Measurements from ENCODE around the gene GRM1.

Gene GRM1

GRCh38 chr6:146335336-146335735 lies 306.5 kb downstream of the GRM1 start:
- peaks cover 6% of the 10 kb centered on the region for H3K4me1 ChIP-seq (ENCODE audit: control insufficient read depth, insufficient read depth, low read length)
- H3K36me3 ChIP-seq (ENCODE audit: insufficient read depth, low read length) = no peaks in the 10 kb centered on the region
- H3K27me3 ChIP-seq (ENCODE audit: control insufficient read depth, insufficient read depth, low read length) = no peaks in the 10 kb centered on the region
- no peak overlapping the region for H3K9ac ChIP-seq (ENCODE audit: low read depth, low read length)
- H3K4me2 ChIP-seq (ENCODE audit: low read length) = no peak overlapping the region
- no peak overlapping the region for H3K4me3 ChIP-seq (ENCODE audit: low read length)
- H3K9me3 ChIP-seq (replicated peaks; ENCODE audit: low read length) = no peaks in the 10 kb centered on the region

DNA sequence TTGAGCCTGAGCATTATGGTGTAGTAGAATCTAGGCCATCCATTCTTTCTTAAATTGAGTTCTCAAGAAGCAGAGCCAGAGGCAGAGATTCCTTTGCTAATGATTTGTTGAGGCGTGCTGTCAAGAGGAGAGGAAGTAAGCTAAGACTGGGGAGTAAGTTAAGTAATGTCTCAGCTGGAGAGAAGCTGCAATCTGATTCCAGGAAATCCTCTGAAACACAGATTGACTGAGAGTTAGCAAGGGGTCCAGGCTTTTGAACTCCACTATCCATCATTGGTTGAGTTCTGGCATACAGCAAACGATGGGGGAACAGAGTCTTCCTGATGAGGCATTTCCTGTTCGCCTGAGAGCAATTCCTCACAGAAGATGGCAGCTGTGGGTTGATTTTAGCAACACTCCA lies 307.3 kb downstream of the GRM1 start:
- H3K9ac ChIP-seq (ENCODE audit: low read depth, low read length) = no peak overlapping the region

DNA sequence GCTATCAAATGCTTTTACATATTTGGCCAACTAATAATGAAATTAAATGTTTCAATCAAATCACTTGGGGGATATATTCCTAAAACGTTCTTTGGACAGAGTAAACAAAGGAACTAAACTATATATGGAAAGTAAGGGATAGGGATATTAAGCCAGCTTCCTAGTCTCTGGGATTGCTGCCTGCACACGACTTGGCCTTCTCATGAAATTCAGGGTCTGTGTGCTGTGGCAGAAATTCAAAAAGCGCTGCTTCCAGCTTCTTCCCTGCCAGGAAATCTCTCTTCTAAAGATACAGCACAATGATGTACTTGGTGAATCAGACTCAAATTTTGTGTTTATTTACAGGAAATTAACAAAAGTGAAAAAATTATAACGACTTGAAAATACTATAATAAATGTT lies 308.5 kb downstream of the GRM1 start:
- H3K9ac ChIP-seq (ENCODE audit: low read depth, low read length) = no peak overlapping the region

More for the DNA sequence above, 307.3 kb downstream of the GRM1 start:
- Histone ChIP-seq H3K36me3 (ENCODE audit: insufficient read depth, low read length) (no peaks in the 10 kb centered on the region), H3K9me3 (replicated peaks; ENCODE audit: low read length) (no peaks in the 10 kb centered on the region), H3K27me3 (ENCODE audit: control insufficient read depth, insufficient read depth, low read length) (no peaks in the 10 kb centered on the region), H3K4me2 (ENCODE audit: low read length) (no peak overlapping the region), H3K4me3 (ENCODE audit: low read length) (no peak overlapping the region), H3K4me1 (ENCODE audit: control insufficient read depth, insufficient read depth, low read length) (peaks cover 6% of the 10 kb centered on the region)

GRCh38 chr6:146339716-146340115 lies 310.9 kb downstream of the GRM1 start:
- H3K4me3 ChIP-seq (ENCODE audit: low read length) = no peak overlapping the region

More for the DNA sequence above, 308.5 kb downstream of the GRM1 start:
- Histone ChIP-seq H3K9me3 (replicated peaks; ENCODE audit: low read length) (no peaks in the 10 kb centered on the region), H3K4me3 (ENCODE audit: low read length) (no peak overlapping the region), H3K4me2 (ENCODE audit: low read length) (no peak overlapping the region), H3K36me3 (ENCODE audit: insufficient read depth, low read length) (no peaks in the 10 kb centered on the region), H3K27me3 (ENCODE audit: control insufficient read depth, insufficient read depth, low read length) (no peaks in the 10 kb centered on the region), H3K4me1 (ENCODE audit: control insufficient read depth, insufficient read depth, low read length) (peaks cover 6% of the 10 kb centered on the region)

DNA sequence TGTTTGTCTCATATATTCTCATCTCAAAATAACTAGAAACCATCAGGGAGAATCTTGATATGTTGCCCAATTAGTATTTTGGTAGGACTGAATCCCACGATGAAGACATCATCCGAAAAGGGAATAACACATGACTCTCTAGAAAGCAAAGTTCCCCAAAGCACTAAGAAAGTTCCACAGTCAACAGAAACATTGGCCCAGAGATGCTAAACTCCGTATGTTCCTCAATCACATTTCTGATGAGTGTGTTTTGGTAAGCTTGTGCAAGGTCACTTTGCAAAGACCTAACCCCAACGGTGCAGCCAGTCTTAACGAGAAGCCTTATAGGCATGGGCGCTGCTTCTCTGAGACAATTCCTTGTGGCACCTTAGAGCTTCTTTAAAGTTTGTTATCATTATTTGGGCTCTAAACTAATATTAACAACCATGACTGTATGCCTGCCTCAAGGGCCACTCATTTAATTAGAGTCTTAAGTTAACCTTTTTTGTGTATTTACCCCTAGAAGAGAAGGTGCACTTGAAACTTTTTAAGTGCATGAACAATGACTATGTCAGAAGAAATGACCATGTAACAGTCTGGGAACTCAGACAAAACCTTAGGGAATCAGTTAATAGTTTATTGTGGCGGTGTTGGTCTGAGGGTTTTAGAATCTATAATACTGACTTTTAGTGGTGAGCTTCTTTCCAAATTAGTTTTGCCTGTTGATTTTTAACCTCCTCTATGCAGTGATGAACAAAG lies 312.8 kb downstream of the GRM1 start:
- H3K9ac ChIP-seq (ENCODE audit: low read depth, low read length) = no peak overlapping the region
- peaks cover 6% of the 10 kb centered on the region for H3K4me1 ChIP-seq (ENCODE audit: control insufficient read depth, insufficient read depth, low read length)
- H3K27me3 ChIP-seq (ENCODE audit: control insufficient read depth, insufficient read depth, low read length) = no peaks in the 10 kb centered on the region
- H3K9me3 ChIP-seq (replicated peaks; ENCODE audit: low read length) = no peaks in the 10 kb centered on the region
- H3K4me2 ChIP-seq (ENCODE audit: low read length) = no peak overlapping the region
- no peaks in the 10 kb centered on the region for H3K36me3 ChIP-seq (ENCODE audit: insufficient read depth, low read length)
- no peak overlapping the region for H3K4me3 ChIP-seq (ENCODE audit: low read length)

More at GRCh38 chr6:146339716-146340115, 310.9 kb downstream of the GRM1 start:
- peak overlapping the region; percentile 4 for H3K4me2 ChIP-seq (ENCODE audit: low read length)
- H3K9ac ChIP-seq (ENCODE audit: low read depth, low read length) = no peak overlapping the region
- peaks cover 6% of the 10 kb centered on the region for H3K4me1 ChIP-seq (ENCODE audit: control insufficient read depth, insufficient read depth, low read length)
- H3K36me3 ChIP-seq (ENCODE audit: insufficient read depth, low read length) = no peaks in the 10 kb centered on the region
- no peaks in the 10 kb centered on the region for H3K27me3 ChIP-seq (ENCODE audit: control insufficient read depth, insufficient read depth, low read length)
- no peaks in the 10 kb centered on the region for H3K9me3 ChIP-seq (replicated peaks; ENCODE audit: low read length)

DNA sequence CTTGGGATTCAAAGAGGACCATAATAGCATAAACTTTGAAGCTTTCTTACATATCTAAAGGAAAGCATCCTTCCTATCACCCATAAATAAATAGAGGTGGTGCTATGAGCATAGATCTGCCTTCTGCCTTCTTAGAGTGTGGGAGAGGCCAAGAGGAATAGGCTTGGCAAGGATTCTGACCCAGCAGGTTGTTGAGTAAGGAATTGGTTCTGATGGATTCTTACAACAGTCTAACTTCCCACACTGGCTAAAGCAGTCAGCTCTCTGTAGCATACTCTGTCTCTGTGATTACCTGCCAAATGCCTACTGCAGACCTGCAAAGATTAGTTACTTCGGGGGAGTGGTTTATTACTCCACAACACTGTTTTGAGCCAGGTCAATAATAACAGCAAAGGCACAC lies 316.7 kb downstream of the GRM1 start:
- H3K9me3 ChIP-seq (replicated peaks; ENCODE audit: low read length) = no peaks in the 10 kb centered on the region
- H3K4me3 ChIP-seq (ENCODE audit: low read length) = no peak overlapping the region
- no peaks in the 10 kb centered on the region for H3K36me3 ChIP-seq (ENCODE audit: insufficient read depth, low read length)
- no peaks in the 10 kb centered on the region for H3K4me1 ChIP-seq (ENCODE audit: control insufficient read depth, insufficient read depth, low read length)
- H3K27me3 ChIP-seq (ENCODE audit: control insufficient read depth, insufficient read depth, low read length) = no peaks in the 10 kb centered on the region
- H3K9ac ChIP-seq (ENCODE audit: low read depth, low read length) = no peak overlapping the region
- H3K4me2 ChIP-seq (ENCODE audit: low read length) = no peak overlapping the region

DNA sequence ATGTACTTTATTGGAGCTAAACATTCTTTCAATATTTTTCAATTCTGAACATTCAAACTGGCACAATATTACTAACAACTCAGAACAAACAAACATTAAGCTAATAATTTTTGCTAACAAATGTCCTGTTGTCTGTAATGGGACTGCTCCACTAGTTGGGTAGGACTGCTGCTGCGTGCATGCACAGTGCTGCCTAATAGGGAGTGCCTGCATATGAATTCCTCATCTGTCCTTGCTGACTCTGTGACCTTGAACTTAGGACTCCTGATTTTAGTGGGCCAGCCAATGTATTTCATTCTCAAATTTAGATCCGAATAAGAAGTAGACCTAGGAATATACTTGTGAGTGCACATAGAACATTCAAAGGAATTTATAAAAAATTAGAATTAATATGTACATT lies 318.2 kb downstream of the GRM1 start:
- no peak overlapping the region for H3K4me3 ChIP-seq (ENCODE audit: low read length)
- no peak overlapping the region for H3K9ac ChIP-seq (ENCODE audit: low read depth, low read length)
- H3K4me2 ChIP-seq (ENCODE audit: low read length) = no peak overlapping the region
- no peaks in the 10 kb centered on the region for H3K36me3 ChIP-seq (ENCODE audit: insufficient read depth, low read length)
- H3K9me3 ChIP-seq (replicated peaks; ENCODE audit: low read length) = no peaks in the 10 kb centered on the region
- no peaks in the 10 kb centered on the region for H3K4me1 ChIP-seq (ENCODE audit: control insufficient read depth, insufficient read depth, low read length)
- H3K27me3 ChIP-seq (ENCODE audit: control insufficient read depth, insufficient read depth, low read length) = no peaks in the 10 kb centered on the region

- Histone ChIP-seq H3K4me3 (ENCODE audit: low read length) (no peak overlapping the region), H3K4me2 (ENCODE audit: low read length) (no peak overlapping the region), H3K4me1 (ENCODE audit: control insufficient read depth, insufficient read depth, low read length) (no peaks in the 10 kb centered on the region), H3K36me3 (ENCODE audit: insufficient read depth, low read length) (no peaks in the 10 kb centered on the region), H3K9me3 (replicated peaks; ENCODE audit: low read length) (no peaks in the 10 kb centered on the region), H3K9ac (ENCODE audit: low read depth, low read length) (no peak overlapping the region), H3K27me3 (ENCODE audit: control insufficient read depth, insufficient read depth, low read length) (no peaks in the 10 kb centered on the region)
These were observed 318.8 kb downstream of the GRM1 start for GRCh38 chr6:146347690-146348089.

- H3K36me3 ChIP-seq (ENCODE audit: insufficient read depth, low read length) = no peaks in the 10 kb centered on the region
These were observed 322.2 kb downstream of the GRM1 start for GRCh38 chr6:146351018-146351417.

GRCh38 chr6:146352163-146352562 lies 323.3 kb downstream of the GRM1 start:
- H3K4me2 ChIP-seq (ENCODE audit: low read length) = no peak overlapping the region
- H3K9ac ChIP-seq (ENCODE audit: low read depth, low read length) = no peak overlapping the region
- no peak overlapping the region for H3K4me3 ChIP-seq (ENCODE audit: low read length)
- no peaks in the 10 kb centered on the region for H3K27me3 ChIP-seq (ENCODE audit: control insufficient read depth, insufficient read depth, low read length)
- no peaks in the 10 kb centered on the region for H3K36me3 ChIP-seq (ENCODE audit: insufficient read depth, low read length)
- H3K4me1 ChIP-seq (ENCODE audit: control insufficient read depth, insufficient read depth, low read length) = peaks cover 4% of the 10 kb centered on the region
- H3K9me3 ChIP-seq (replicated peaks; ENCODE audit: low read length) = no peaks in the 10 kb centered on the region

More at GRCh38 chr6:146351018-146351417, 322.2 kb downstream of the GRM1 start:
- Histone ChIP-seq H3K4me3 (ENCODE audit: low read length) (no peak overlapping the region), H3K27me3 (ENCODE audit: control insufficient read depth, insufficient read depth, low read length) (no peaks in the 10 kb centered on the region), H3K4me2 (ENCODE audit: low read length) (no peak overlapping the region), H3K9ac (ENCODE audit: low read depth, low read length) (no peak overlapping the region), H3K4me1 (ENCODE audit: control insufficient read depth, insufficient read depth, low read length) (no peaks in the 10 kb centered on the region), H3K9me3 (replicated peaks; ENCODE audit: low read length) (no peaks in the 10 kb centered on the region)

GRCh38 chr6:146354451-146354850 lies 325.6 kb downstream of the GRM1 start:
- H3K4me3 ChIP-seq (ENCODE audit: low read length) = no peak overlapping the region
- no peaks in the 10 kb centered on the region for H3K36me3 ChIP-seq (ENCODE audit: insufficient read depth, low read length)
- no peak overlapping the region for H3K4me2 ChIP-seq (ENCODE audit: low read length)
- H3K27me3 ChIP-seq (ENCODE audit: control insufficient read depth, insufficient read depth, low read length) = no peaks in the 10 kb centered on the region
- no peaks in the 10 kb centered on the region for H3K9me3 ChIP-seq (replicated peaks; ENCODE audit: low read length)
- no peak overlapping the region for H3K9ac ChIP-seq (ENCODE audit: low read depth, low read length)
- peaks cover 24% of the 10 kb centered on the region for H3K4me1 ChIP-seq (ENCODE audit: control insufficient read depth, insufficient read depth, low read length)

- H3K4me1 ChIP-seq (ENCODE audit: control insufficient read depth, insufficient read depth, low read length) = peaks cover 26% of the 10 kb centered on the region
- H3K4me3 ChIP-seq (ENCODE audit: low read length) = no peak overlapping the region
- no peaks in the 10 kb centered on the region for H3K36me3 ChIP-seq (ENCODE audit: insufficient read depth, low read length)
- no peaks in the 10 kb centered on the region for H3K9me3 ChIP-seq (replicated peaks; ENCODE audit: low read length)
- H3K27me3 ChIP-seq (ENCODE audit: control insufficient read depth, insufficient read depth, low read length) = no peaks in the 10 kb centered on the region
- H3K9ac ChIP-seq (ENCODE audit: low read depth, low read length) = no peak overlapping the region
- no peak overlapping the region for H3K4me2 ChIP-seq (ENCODE audit: low read length)
These were observed 326.7 kb downstream of the GRM1 start for GRCh38 chr6:146355521-146356100.
